HL-60 (cell line): ENCODE measurements around the gene SPTB.

Source experiments
- DNase-seq, 2 experiments: peaks; one replicate each; pipeline ENCODE4 v3.0.0-alpha.2; 2010 to 2020; ENCODE audit warnings: low read depth in 1 of 2, low spot score in 1 of 2
- H3K27ac ChIP-seq: fragments of 250-450 bp; sonication (Bioruptor Pico); replicated peaks from 2 replicates; pipeline ENCODE4 v1.5.1; 2020; ENCODE audit warnings: mild to moderate bottlenecking, moderate library complexity
- H3K27me3 ChIP-seq: fragments of 250-450 bp; sonication (Bioruptor Pico); 2 replicates; pipeline ENCODE4 v1.5.1; 2021; ENCODE audit warnings: mild to moderate bottlenecking, moderate library complexity; ENCODE audit not compliant: insufficient read depth, poor library complexity, severe bottlenecking
- H3K4me3 ChIP-seq: replicated peaks from 2 replicates; pipeline ENCODE4 v1.5.1; 2011; ENCODE audit warnings: mild to moderate bottlenecking, control low read depth, low read length; ENCODE audit not compliant: insufficient read depth
- GABPA ChIP-seq: IDR thresholded peaks from 2 replicates; pipeline ENCODE4 v1.6.1; 2012; ENCODE audit warnings: low read depth
- POLR2AphosphoS5 ChIP-seq: IDR thresholded peaks from 2 replicates; pipeline ENCODE4 v1.6.1; 2012; ENCODE audit warnings: low read depth
- SPI1 ChIP-seq: IDR thresholded peaks from 2 replicates; pipeline ENCODE4 v1.6.1; 2012; ENCODE audit warnings: low read depth, mild to moderate bottlenecking, borderline replicate concordance
- TF ChIP-seq, protein P1 (sequence below): IDR thresholded peaks from 2 replicates; pipeline ENCODE4 v1.6.1; 2012; ENCODE audit warnings: low read depth; ENCODE audit not compliant: insufficient replicate concordance
- TF ChIP-seq, protein P2 (sequence below): IDR thresholded peaks from one replicate; pipeline ENCODE4 v1.5.1; 2011; ENCODE audit warnings: low read length, control low read depth, inconsistent platforms; ENCODE audit not compliant: insufficient read depth

SPTB gene

DNA sequence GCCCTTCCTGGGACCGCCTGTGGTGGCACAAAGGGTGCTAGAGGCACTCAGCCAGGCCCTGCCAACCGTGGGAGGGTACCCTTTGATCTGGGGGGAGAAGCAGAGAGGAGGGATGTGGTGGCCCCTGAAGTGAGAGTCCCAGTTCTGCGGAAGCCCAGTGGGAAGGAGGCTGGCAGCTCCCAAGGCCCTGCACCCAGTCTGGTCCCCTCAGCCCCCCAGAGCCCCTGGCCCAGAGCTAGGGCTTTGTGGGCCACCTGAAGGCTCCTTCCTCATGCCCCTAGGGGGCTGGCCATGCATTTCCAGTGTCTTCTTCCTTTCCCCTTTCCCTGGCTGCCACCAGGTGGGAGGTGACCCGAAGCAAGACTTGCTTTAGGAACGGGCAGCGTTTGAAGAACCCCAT is 131.2 kb downstream of the SPTB start:
- no peaks in the 10 kb centered on the region for H3K27me3 ChIP-seq
- H3K27ac ChIP-seq, result no peak overlapping the region
- TF ChIP-seq, protein P1, sequence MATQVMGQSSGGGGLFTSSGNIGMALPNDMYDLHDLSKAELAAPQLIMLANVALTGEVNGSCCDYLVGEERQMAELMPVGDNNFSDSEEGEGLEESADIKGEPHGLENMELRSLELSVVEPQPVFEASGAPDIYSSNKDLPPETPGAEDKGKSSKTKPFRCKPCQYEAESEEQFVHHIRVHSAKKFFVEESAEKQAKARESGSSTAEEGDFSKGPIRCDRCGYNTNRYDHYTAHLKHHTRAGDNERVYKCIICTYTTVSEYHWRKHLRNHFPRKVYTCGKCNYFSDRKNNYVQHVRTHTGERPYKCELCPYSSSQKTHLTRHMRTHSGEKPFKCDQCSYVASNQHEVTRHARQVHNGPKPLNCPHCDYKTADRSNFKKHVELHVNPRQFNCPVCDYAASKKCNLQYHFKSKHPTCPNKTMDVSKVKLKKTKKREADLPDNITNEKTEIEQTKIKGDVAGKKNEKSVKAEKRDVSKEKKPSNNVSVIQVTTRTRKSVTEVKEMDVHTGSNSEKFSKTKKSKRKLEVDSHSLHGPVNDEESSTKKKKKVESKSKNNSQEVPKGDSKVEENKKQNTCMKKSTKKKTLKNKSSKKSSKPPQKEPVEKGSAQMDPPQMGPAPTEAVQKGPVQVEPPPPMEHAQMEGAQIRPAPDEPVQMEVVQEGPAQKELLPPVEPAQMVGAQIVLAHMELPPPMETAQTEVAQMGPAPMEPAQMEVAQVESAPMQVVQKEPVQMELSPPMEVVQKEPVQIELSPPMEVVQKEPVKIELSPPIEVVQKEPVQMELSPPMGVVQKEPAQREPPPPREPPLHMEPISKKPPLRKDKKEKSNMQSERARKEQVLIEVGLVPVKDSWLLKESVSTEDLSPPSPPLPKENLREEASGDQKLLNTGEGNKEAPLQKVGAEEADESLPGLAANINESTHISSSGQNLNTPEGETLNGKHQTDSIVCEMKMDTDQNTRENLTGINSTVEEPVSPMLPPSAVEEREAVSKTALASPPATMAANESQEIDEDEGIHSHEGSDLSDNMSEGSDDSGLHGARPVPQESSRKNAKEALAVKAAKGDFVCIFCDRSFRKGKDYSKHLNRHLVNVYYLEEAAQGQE, result no peak
- TF ChIP-seq, protein P2, sequence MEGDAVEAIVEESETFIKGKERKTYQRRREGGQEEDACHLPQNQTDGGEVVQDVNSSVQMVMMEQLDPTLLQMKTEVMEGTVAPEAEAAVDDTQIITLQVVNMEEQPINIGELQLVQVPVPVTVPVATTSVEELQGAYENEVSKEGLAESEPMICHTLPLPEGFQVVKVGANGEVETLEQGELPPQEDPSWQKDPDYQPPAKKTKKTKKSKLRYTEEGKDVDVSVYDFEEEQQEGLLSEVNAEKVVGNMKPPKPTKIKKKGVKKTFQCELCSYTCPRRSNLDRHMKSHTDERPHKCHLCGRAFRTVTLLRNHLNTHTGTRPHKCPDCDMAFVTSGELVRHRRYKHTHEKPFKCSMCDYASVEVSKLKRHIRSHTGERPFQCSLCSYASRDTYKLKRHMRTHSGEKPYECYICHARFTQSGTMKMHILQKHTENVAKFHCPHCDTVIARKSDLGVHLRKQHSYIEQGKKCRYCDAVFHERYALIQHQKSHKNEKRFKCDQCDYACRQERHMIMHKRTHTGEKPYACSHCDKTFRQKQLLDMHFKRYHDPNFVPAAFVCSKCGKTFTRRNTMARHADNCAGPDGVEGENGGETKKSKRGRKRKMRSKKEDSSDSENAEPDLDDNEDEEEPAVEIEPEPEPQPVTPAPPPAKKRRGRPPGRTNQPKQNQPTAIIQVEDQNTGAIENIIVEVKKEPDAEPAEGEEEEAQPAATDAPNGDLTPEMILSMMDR, result no peak
- TF ChIP-seq POLR2AphosphoS5 (no peak), SPI1 (no peak), GABPA (no peak)
- H3K4me3 ChIP-seq, result no peak overlapping the region
- no peak for DNase-seq

DNA sequence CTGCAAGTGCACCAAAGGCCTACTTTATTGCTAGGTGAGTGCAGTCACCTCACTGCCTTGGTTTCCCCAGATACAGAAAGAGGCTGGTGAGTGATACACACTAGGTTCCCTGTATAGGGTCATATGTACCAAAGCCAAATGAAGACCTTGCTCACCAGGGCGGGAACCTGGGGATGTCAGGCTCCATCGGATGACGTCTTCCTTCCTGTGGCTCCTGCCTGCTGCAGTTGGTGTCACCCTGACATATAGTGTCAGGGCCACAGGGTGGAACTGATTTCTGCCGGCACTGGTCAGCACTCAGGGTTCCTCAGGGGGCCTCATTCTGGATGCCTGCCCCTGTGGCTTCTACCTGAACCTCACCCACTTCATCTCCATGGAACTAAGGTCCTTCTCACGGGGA is 132.4 kb downstream of the SPTB start:
- H3K27me3 ChIP-seq, result no peaks in the 10 kb centered on the region
- TF ChIP-seq, protein P1, result no peak
- TF ChIP-seq SPI1 (no peak), GABPA (no peak), POLR2AphosphoS5 (no peak)
- TF ChIP-seq, protein P2, result no peak
- DNase-seq, result no peak
- no peak overlapping the region for H3K4me3 ChIP-seq
- H3K27ac ChIP-seq, result no peak overlapping the region

DNA sequence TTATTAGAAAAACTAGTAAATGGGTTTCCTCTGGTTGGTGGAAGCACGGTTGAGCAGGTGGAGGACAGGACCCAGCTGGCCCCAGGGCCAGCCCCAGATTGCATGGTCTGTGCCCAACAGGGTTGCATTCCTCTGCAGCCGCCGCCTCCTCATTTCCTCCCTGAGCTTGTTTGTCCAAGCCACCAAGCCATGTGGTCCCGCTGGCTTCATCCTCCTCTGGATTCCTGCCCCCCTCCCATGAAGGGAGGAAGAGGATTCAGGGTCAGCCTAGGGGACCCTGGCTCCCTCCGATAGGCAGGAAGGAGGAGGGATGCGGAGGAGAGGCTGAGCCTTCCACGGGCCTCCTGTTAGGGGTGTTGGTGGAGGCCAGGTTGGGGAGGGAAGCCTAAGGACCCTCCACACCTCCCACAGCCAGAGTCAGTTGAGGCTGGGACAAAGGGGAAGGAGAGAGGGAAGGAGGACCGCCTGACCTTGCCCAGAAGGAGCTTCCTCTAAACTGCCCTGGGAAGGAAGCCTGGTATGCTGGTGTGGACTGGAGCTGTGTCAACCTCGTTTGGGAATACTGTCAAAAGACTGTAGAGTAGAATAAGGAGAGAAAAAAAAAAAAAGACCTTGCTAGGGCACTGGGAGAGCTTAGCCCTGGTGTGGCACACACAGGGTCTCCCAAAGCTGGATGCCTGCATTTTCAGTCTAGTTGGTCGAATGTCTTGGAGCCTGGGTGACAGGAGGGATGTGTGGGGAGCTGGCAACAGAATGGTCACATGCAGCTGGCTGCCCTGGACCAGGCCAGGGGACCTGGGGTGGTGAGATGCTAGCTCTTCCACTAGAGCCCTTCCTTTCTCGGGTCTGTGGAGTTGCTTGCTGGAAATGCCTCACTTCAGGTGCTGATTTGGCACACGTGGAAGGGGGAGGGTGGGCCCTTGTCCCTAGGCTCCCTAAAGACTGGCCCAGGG is 133.1 kb downstream of the SPTB start:
- Histone ChIP-seq H3K27me3 (no peaks in the 10 kb centered on the region), H3K4me3 (no peak overlapping the region), H3K27ac (no peak overlapping the region)
- TF ChIP-seq GABPA, result no peak
- TF ChIP-seq, protein P2, result no peak
- no peak for TF ChIP-seq SPI1
- TF ChIP-seq, protein P1, result no peak
- TF ChIP-seq POLR2AphosphoS5, result no peak
- DNase-seq, result no peak
